NCI-H1105 treated with DMSO at 0.1 percent for 48 hours (cell line): ENCODE results near the gene COBL.

ENCODE experiments used
- DNase-seq: peaks from one replicate; lab custom pipeline; 2025; lab: John Stamatoyannopoulos, UW

The COBL gene

DNA sequence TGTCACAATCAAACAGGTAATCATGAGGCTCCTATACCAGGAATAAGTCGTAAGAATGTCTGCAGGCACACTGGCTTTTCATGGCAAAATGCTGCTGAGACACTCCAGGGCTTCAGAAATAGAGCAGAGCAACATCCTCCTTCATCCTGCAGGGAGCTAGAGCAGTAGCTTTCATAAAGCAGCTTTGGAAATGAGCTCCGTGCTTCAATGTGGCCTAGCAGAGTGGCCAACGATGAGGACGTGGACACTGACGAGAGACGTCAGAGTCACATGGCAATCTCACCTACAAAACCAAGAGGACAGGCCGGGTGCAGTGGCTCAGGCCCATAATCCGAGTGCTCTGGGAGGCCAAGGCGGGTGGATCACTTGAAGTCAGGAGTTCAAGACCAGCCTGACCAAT lies 9.8 kb downstream of the COBL start:
- DNase-seq, result no peak

DNA sequence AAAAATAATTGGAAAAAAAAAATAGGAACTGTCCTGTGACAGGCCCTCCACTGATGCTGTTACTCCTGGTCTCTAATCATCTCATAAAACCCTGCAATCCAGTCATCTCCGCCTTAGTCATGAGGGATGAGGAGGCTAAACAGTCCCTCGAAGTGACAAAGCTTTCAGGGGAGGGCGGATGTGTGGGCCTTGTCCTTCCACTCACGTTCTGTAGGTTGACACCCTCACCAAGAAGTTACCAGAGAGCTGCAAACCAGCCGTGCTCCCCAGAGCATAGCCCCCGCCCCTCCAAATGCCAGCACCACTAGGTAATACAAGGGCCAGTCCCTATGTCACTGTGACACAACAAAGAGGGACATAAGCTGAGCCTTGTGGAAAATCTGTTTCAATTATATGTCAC lies 11.9 kb downstream of the COBL start:
- no peak for DNase-seq

DNA sequence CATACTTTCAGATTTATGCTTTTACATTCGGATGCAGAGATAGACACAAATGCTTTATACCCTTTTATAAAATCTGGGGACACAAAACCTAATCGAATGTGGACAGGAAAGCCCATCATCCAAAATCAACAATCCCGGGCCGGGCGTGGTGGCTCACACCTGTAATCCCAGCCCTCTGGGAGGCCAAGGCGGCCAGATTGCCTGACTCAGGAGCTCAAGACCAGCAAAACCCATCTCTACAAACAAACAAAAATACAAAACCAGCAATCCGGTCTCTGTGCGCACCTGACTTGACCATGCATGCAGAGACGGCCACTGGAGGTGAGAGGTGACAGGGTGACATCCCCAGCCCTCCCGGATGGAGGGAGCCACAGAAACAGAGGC lies 13.5 kb downstream of the COBL start:
- DNase-seq, result no peak

DNA sequence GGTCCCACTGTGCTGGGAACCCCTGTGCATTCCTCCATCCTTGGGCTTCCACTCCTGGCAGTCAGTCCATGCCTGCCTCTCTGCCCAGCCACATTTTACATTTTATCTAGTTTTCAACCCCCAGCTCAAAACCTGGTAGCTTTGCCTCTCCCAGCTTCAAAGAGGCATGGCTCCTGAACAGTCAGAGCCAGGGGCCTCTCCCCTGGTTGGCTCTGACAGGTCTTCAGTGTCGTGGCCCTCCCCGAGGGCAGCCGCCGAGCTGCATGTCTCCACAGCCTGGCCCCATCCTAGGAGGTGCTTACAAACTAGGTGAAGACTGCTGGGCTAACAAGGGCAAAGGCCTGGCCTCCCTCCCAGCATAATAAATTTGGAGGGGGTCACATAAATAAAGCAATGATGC lies 14.8 kb downstream of the COBL start:
- DNase-seq, result no peak

DNA sequence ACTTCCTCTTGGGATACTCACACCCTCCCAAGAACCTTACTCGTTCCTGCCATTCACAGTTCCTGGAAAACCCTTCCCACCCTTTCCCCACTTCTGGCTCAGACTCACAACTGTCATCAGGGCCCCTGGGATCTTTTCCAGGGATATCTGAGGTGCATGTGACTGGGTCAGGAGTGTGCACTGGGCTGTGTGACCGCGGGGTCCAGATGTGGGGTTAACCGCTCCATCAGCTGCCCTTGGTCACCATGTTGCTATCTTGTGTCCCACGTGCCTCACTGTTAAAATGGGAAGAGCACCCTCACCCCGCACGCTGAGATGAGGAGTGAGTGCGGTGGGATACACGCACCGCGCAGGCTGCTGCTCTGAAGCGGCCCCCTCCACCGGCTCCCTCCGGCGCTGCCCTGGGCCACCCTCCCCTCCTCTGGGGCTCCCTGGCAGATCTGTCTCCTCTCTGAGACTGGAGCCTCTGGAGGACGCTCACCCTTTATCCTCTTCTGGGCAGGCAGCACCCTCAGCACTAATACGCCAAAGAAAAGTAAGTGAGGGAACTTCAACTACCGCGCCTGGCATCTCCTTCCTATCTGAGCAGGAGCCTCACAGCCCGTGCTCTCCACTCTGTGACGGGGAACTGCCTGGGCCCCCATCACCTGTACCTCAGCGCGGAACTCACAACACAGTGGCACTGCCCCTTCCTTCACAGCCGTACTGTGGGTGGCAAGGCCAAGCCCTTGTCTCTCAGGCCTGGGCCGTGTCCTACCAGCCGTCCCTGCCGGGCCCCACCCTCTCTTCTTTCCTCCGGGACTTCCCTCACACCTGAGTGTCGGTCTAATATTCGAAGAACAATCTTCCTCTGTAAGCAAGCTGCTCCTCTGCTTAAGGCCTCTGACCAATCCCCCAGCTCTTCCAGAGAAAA lies 15.6 kb downstream of the COBL start:
- DNase-seq, result no peak

DNA sequence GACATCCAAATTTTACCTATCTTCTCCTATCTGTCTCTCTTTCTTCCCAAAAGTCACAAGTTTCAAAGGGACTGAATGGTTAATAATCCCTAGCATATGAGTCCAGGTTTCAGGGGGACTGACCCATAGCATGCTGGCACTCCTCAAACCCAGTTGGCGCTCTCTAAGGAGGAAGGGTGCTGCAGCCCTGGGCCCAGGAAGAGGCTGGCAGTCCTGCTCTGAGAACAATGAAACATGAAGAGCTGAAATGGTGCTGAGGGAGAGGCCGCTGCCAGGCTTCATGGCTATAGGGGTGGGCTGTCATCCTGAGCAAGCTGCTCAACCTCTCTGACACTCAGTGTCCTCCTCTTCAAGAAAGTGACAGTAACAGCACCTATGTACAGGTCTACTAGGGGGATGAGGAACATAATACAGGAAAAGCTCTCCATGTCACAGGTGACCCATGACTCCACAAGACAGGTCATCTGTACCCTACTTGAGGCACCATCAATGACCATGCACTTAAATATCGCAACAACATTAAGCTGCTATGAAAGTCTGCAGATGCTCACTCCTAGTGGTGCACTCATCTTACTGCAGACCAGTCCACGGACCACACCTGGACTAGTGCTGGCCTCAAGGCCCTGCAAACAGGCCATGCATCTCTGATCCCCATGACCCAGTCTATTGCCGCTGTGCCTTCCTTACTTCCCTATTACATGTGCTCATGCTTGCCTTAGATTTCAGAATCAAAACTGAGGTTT lies 17.0 kb downstream of the COBL start:
- no peak for DNase-seq

DNA sequence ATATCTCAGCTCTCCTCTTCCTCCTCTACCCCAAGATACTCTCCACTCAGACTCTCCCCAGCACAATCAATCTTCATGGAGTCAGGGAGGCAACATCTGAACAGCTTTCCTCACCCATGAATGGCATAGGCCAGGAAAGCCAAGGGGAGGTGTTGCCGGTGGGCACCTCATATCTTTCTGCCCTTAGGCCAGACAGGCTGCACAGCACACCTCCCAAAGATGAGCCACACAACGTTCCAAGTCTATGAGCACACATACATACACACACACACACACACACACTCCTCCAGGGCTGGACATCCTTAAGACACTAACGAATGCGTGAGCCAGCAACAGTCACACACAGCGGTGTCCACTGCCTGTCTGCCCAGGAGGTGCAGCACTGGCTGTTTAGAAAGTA lies 17.7 kb downstream of the COBL start:
- DNase-seq, result no peak

DNA sequence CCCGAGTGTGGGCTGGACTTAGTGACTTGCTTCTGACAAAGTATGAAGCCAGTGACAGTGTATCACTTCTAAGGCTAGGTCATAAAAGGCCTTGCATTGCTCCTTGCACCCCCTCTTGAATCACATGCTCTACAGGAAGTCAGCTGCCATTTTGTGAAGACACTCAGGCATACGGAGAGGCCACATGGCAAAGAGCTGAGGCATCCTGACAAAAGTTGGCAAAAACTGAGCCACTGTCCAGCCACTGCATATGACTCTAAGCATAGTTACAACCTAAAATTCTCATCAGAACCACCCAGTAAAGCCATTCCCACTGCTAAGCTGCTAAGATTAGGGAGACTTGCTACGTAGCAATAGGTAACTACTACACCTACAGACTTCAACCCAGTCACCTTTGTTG lies 18.6 kb downstream of the COBL start:
- DNase-seq, result no peak

DNA sequence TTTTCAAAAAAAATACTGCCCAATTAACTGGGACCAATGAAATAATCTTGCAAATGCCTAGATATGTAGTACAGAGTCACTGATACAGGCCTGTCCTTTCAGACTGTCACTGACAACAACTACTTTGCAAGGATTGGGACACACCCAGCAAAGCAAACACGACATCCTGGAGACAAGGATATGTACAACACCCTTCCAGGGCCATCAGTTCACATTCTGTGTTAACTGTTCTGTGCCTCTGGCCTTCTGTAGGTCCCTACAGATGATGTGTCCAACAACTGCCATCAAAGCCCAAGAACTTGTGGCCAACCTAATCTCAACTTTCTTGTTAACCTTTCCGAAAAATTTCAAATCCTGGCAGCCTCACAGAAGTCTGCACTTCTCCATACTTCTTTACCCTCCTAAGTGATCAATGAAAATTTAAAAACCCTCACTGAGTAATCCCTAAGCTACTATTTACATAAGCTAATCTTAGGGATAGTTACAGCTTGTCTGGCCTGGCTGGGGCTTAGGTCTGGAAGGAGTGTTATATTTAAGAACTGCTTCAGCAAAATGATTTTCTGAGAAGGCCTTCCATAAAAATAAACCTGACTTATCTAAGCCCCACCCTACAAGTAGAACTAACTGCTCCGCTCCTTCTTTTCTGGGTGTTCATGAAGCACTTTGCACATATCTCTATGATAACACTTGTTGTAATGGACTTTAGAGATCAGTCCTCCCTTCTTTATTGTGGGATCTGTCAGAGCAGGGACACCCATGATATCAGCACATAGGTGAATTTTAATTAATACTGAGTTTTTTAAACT lies 21.0 kb downstream of the COBL start:
- DNase-seq, result no peak

DNA sequence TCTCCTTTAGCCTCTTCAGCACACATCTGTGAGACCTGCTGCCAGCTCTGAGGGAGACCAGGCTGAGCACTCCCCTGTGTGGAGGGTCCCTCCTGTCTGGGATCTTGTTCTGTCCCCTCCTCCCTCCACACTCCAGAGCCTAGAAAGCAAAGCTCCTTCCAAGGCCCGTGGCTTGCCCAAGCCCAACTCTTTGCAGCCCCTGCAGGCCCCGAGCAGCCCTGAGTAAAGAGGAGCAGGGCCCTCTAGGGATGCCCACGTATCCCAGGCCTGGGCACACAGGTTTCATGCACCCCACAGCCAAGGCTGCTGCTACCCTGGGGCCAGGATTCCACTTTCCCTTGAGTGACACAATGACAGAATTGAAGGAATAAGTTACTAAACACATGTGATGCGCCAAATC lies 24.0 kb downstream of the COBL start:
- DNase-seq, result no peak

DNA sequence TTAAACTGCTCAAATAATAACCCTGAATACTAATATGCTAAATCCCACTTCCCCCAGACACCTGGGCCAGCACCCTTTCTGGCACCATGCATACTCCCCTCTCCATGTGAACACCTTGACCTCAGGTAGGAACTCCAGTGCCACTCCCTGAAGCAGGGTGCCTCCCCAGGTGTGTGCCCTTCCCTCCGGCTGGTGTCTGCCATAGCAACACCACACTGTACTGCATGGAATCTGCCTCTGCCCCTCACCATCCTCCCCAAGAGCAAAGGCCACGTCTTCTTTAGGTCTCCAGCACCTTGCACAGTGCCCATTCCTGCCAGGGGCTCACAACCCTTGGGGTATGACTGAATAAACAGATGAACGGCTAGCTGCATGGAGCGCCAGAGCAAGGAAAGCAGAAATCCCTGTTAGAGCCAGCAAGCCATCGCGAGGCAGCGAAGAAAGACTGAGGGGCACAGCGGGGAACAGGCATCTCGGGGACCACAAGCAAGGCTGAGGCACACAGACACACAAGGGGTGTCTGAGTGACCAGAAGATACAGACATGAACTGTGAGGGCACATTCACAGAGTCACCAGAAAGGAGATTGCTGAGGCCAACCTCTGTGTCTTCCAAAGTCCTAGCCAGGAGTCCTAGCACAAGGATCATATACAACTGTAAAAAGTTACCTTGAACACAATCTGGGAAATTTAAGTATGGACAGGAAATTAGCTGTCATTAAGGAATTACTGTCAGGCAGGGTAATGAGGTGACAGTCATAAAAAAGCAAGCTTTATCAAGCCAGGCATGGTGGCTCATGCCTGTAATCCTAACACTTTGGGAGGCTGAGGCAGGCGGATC lies 25.7 kb downstream of the COBL start:
- no peak for DNase-seq

DNA sequence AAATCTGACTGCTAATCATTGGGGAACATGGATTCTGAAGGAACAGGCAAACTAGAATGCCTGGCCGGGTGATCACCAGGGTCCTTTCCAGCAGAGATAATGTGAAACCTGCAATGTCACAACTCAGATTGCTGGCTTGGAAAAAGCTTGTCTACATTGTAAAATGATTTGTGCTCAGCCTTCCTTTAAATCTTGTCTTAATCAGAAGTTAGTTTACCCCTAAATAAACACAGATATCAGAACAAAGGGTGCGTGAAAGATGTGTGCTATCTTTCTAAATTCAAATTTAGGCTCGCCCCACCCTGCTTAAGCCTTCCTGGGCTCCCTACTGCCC lies 26.3 kb downstream of the COBL start:
- no peak for DNase-seq

DNA sequence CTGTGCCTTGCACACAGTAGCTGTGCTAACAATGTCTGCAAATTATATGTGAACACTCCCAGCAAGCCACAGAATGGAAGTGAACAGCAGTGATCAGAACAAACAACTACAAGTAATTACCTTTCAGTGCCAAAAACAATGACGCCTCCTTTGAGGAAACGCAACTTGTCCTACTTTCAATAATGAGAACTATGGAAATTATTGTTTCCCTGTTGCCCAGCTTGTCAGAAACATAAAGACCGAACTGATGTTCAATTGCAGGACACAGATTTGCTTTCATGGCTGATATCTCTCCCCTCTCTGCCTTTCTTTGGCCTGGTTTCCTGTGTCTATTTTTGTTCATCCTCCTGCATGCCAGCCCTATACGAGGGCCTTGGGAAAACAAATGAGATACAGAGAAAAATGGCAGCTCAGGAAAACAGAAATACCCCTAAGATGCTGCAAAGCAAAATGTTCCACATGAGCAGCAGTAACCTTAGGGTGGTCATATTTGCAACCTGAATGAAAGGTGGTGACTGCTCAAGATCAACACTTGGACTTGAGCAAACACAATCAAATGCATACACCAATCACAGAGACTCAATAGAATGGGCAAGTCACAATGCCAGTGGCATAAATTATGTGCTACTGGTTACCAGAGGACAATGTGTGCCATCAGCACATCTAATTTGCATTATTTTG lies 26.8 kb downstream of the COBL start:
- DNase-seq, result no peak

DNA sequence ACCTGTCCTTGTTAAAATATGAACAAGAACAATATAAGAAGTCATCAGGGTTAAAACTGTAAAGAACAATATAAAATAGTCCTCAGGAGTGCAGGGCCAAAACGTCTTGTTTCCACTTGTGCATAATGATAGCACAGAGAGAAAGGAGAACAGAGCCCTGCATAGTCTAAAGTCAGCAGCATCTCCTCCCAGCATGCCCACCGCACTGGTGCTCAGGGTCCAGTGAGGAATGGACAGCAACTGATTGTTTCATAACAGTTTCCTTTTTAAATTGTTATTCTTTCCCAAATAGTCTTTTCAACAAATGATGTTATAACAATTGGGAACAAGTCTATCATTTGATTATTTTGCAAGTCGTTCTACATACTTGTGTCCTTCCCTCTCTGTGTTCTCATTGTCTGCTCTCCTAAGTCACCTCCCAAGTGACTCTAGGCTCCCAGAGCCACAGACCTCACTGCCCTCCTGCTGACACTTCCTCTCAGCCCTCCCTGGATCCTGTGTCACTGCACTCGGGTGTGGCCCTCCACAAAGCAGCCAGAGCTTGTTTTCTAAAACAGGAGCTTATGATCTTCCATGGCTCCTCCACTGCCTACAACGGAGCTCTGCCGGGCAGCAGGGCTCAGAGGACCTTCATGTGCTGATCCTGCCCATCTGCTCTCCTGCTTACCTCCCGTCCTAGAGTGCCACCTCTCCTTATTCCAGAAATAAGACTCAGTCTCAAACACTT lies 27.6 kb downstream of the COBL start:
- DNase-seq, result no peak

DNA sequence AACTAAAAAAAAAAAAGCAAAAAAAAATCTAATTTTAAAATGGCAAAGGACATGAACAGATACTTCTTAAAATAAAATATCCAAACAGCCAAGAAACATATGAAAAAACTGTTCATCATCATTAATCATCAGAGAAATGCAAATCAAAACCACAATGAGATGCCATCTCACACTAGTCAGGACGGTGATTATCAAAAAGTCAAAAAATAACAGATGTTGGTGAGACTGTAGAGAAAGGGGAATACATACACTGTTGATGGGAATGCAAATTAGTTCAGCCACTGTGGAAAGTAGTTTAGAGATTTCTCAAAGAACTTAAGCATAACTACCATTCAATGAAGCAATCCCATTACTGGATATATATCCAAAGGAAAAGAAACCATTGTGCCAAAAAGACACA lies 30.2 kb downstream of the COBL start:
- DNase-seq, result no peak

DNA sequence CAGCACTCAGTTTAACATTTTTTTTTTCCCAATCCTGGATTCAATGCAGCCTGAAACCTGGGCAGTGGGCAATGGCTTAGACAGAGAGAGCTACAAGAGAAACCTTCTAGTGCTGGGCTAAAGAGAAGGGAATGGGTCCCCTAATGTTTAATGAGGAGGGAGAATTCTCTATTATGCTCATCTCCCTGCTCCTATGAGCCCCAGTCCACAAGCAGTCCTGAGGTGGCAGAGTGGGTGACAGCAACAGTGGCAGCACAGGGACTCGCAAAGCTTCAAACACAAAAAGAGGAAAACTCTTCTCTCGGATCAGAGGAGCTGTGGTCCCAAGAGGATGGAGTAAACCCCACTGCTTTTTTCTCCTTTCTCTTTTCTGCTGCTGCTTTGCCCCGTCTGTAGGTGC lies 36.5 kb downstream of the COBL start:
- DNase-seq, result no peak

DNA sequence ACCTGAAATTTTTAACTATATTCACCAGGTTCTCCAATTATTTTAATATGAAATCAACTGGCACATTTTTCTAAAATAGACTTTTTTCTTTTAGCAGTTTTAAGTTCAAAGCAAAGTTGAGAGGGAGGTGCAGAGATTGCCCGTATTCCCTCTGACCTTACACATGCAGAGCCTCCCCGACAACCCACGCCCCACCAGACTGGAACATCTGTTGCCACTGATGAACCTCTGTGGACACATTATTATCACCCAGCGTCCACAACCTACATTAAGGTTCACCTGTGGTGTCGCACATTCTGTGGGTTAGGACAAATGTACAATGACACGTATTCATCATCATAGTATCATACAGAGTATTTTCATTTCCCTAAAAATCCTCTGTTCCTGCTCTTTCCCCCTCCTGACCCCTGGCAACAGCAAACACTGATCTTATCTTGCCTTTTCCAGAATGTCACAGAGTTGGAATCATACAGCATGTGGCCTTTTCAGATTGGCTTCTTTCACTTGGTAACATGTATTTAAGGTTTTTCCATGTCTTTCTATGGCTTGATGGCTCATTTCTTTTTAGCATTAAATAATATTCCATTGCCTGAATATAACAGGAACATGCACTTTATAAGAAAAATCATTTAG lies 37.1 kb downstream of the COBL start:
- no peak for DNase-seq

DNA sequence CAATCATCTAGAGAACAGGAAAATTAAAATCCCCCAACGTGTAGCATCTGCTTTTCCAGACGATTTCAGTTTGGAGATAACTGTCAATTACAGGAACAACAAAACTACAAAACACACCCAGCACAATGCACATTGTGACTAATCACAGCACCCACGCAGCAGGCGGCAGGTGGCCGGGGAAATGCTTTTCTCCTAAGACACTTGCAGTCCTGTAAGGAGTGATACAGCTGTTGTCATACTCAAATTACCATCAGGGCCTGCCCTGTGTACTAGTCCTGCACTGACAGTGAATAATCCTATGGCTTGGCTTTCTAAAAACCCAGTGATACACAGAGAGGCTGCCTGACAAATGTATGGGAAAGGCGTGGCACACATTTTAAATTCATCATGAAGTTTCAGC lies 37.8 kb downstream of the COBL start:
- DNase-seq, result no peak

DNA sequence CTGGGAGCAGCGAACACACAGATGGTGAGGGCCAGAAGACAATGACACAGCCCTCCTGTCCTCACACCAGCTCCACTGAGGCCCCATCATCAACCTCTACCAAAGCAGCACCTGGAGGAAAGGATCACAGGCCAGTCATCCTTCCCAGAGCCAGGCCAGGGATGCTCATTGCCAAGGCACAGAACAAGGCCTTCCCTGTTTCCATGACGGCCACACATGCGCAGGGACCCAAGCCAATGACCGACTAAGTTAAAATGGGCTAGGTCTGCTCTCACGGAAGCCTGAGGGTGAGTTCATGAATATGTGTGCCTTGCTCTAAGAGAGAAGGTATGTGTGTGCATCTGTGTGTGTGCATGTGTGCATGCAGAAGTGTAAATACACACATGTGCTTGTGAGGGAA lies 39.6 kb downstream of the COBL start:
- DNase-seq, result no peak

DNA sequence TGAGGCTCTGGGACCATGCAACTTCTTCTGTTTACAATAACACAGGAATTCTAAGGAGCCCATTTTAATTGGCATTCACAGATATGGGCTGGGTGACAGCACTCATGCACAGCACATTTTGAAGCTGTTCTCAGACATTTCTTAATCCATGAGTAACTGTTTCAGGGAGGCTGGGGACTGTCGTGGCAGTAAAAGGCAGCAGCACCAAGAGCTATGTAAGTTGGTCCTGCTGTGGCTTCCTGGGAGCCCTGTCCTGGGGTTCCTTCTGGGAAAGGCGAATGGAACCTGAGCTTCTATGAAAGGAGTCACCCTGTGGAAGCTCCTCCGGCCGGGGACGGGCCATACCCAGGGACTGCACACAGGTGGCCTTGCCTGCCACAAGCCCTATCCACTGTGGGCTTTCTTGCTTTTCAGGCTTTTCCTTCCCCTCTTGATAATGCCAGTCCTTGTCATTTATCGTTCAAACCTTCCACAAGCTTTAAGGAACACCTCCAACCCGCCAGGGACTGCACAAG lies 40.5 kb downstream of the COBL start:
- DNase-seq, result no peak
